Measurements from ENCODE around the gene MC4R.

MC4R gene

DNA sequence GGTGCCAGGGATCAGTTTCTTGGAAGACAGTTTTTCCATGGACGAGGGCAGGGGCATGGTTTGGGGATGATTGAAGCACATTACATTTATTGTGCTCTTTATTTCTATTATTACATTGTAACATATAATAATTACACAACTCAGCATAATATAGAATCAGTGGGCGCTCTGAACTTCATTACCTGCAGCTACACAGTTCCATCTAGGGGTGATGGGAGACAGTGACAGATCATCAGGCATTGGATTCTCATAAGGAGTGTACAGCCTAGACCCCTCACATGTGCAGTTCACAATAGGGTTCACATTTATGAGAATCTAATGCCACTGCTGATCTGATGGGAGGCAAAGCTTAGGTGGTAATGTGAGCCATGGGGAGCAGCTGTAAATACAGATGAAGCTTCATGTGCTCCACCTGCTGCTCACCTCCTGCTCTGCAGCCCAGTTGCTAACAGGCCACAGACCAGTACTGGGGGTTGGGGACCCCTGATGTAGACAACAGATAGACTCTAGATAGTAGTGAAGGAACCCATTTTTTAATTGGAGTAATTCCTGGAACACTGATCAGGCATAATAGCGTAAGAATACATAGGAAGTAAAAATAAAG is 41.5 kb upstream of the MC4R start:
- no peaks in the 10 kb centered on the region for H3K36me3 ChIP-seq (replicated peaks in 1 of 2; ENCODE audit: control insufficient read depth in 2 of 2, insufficient read depth in 2 of 2, low read length in 2 of 2)
- H2BK15ac ChIP-seq (ENCODE audit: low read length) = no peak overlapping the region
- H2AFZ ChIP-seq (ENCODE audit: low read length) = no peak overlapping the region
- no peak overlapping the region for H3K18ac ChIP-seq (ENCODE audit: low read length)
- H3K9ac ChIP-seq (ENCODE audit: low read depth, low read length, poor library complexity) = no peak overlapping the region
- H3K27ac ChIP-seq (replicated peaks; ENCODE audit: low read length) = no peak overlapping the region
- no peak overlapping the region for H3K4ac ChIP-seq (ENCODE audit: low read length)
- H3K27me3 ChIP-seq (ENCODE audit: control insufficient read depth in 3 of 3, insufficient read depth in 3 of 3, low read depth in 1 of 3, low read length in 3 of 3) = no peaks in the 10 kb centered on the region
- no peak overlapping the region for H4K8ac ChIP-seq (ENCODE audit: low read depth, low read length)
- no peak overlapping the region for H3K14ac ChIP-seq (ENCODE audit: low read length)
- H3K9me3 ChIP-seq (replicated peaks in 1 of 2; ENCODE audit: control insufficient read depth in 2 of 2, insufficient read depth in 1 of 2, low read depth in 1 of 2, low read length in 2 of 2) = no peaks in the 10 kb centered on the region
- H3K4me2 ChIP-seq (ENCODE audit: insufficient read depth, low read length, poor library complexity, severe bottlenecking) = no peak overlapping the region
- H2BK5ac ChIP-seq (ENCODE audit: low read length) = no peak overlapping the region
- no peak overlapping the region for H2BK12ac ChIP-seq (ENCODE audit: low read length)
- no peak overlapping the region for H2BK120ac ChIP-seq (ENCODE audit: low read depth, low read length)
- H3K4me1 ChIP-seq (ENCODE audit: control insufficient read depth in 2 of 2, insufficient read depth in 1 of 2, low read depth in 1 of 2, low read length in 2 of 2) = no peaks in the 10 kb centered on the region
- no peak overlapping the region for H2AK5ac ChIP-seq (ENCODE audit: low read depth, low read length)
- no peak overlapping the region for H3K23ac ChIP-seq (ENCODE audit: low read depth, low read length, poor library complexity)
- DNase-seq (ENCODE audit: low spot score) = no peak
- no CpG with 5 or more reads among the region's 3 CpGs for WGBS, 2 donors (ENCODE audit: extremely low coverage in 2 of 2, insufficient read length in 2 of 2, insufficient replicate concordance in 1 of 2)
- no peaks in the 10 kb centered on the region for H3K79me1 ChIP-seq (ENCODE audit: low read depth, low read length)
- no peak overlapping the region for H3K4me3 ChIP-seq (ENCODE audit: low read length in 2 of 2)
- no peak overlapping the region for H4K91ac ChIP-seq (ENCODE audit: low read depth, low read length, poor library complexity)

DNA sequence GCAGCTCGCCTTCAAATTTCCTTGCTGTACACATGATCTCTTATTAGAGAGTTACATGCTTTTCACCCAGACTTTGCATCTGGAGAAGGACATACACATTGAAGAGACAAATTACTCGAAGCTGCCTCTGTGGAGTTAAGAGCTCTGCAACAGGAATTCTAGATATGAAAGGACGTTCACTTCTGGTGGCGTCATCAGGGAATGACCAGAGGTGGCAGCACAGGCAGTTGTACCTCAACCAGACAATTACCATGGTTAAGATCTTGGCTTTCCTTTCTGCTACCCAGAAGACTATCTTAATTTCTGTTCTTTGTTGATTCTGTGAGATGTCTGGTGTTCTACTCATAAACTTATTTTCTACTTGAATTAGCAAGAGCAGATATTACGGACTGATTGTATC is 39.1 kb upstream of the MC4R start:
- no peak for DNase-seq (ENCODE audit: low spot score)
- no CpG with 5 or more reads among the region's 5 CpGs for WGBS, 2 donors (ENCODE audit: extremely low coverage in 2 of 2, insufficient read length in 2 of 2, insufficient replicate concordance in 1 of 2)
- no peak overlapping the region for H4K91ac ChIP-seq (ENCODE audit: low read depth, low read length, poor library complexity)

DNA sequence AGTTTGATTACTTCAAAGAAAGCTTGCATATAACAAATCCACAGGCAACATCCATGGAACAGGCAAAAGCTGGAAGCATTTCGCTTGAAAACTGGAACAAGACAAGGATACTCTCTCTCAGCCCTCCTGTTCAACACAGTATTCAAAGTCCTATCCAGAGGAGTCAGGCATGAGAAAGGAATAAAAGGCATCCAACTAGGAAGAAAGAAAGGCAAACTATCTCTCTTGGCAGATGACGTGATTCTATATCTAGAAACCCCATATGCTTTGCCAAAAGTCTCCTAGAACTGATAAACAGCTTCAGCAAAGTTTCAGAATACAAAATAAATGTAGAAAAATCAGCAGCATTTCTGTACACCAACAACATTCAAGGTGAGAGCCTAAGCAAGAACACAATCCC is 34.1 kb upstream of the MC4R start:
- Histone ChIP-seq H3K9ac (ENCODE audit: low read depth, low read length, poor library complexity) (no peak overlapping the region), H3K79me1 (ENCODE audit: low read depth, low read length) (no peaks in the 10 kb centered on the region), H3K27ac (replicated peaks; ENCODE audit: low read length) (no peak overlapping the region), H3K36me3 (replicated peaks in 1 of 2; ENCODE audit: control insufficient read depth in 2 of 2, insufficient read depth in 2 of 2, low read length in 2 of 2) (no peaks in the 10 kb centered on the region), H3K4me3 (ENCODE audit: low read length in 2 of 2) (no peak overlapping the region), H3K9me3 (replicated peaks in 1 of 2; ENCODE audit: control insufficient read depth in 2 of 2, insufficient read depth in 1 of 2, low read depth in 1 of 2, low read length in 2 of 2) (no peaks in the 10 kb centered on the region), H3K4me2 (ENCODE audit: insufficient read depth, low read length, poor library complexity, severe bottlenecking) (no peak overlapping the region), H2BK12ac (ENCODE audit: low read length) (no peak overlapping the region), H3K4ac (ENCODE audit: low read length) (no peak overlapping the region), H2BK5ac (ENCODE audit: low read length) (no peak overlapping the region), H2AK5ac (ENCODE audit: low read depth, low read length) (no peak overlapping the region), H3K27me3 (ENCODE audit: control insufficient read depth in 3 of 3, insufficient read depth in 3 of 3, low read depth in 1 of 3, low read length in 3 of 3) (no peaks in the 10 kb centered on the region), H2BK15ac (ENCODE audit: low read length) (no peak overlapping the region), H4K91ac (ENCODE audit: low read depth, low read length, poor library complexity) (no peak overlapping the region), H3K14ac (ENCODE audit: low read length) (no peak overlapping the region), H3K23ac (ENCODE audit: low read depth, low read length, poor library complexity) (no peak overlapping the region), H3K4me1 (ENCODE audit: control insufficient read depth in 2 of 2, insufficient read depth in 1 of 2, low read depth in 1 of 2, low read length in 2 of 2) (no peaks in the 10 kb centered on the region), H3K18ac (ENCODE audit: low read length) (no peak overlapping the region), H4K8ac (ENCODE audit: low read depth, low read length) (no peak overlapping the region), H2AFZ (ENCODE audit: low read length) (no peak overlapping the region), H2BK120ac (ENCODE audit: low read depth, low read length) (no peak overlapping the region)
- no peak for DNase-seq (ENCODE audit: low spot score)
- no CpG with 5 or more reads among the region's 2 CpGs for WGBS, 2 donors (ENCODE audit: extremely low coverage in 2 of 2, insufficient read length in 2 of 2, insufficient replicate concordance in 1 of 2)

More for the DNA sequence above, 39.1 kb upstream of the MC4R start:
- no peaks in the 10 kb centered on the region for H3K27me3 ChIP-seq (ENCODE audit: control insufficient read depth in 3 of 3, insufficient read depth in 3 of 3, low read depth in 1 of 3, low read length in 3 of 3)
- no peaks in the 10 kb centered on the region for H3K36me3 ChIP-seq (replicated peaks in 1 of 2; ENCODE audit: control insufficient read depth in 2 of 2, insufficient read depth in 2 of 2, low read length in 2 of 2)
- H3K4me1 ChIP-seq (ENCODE audit: control insufficient read depth in 2 of 2, insufficient read depth in 1 of 2, low read depth in 1 of 2, low read length in 2 of 2) = no peaks in the 10 kb centered on the region
- no peak overlapping the region for H2BK15ac ChIP-seq (ENCODE audit: low read length)
- H3K9me3 ChIP-seq (replicated peaks in 1 of 2; ENCODE audit: control insufficient read depth in 2 of 2, insufficient read depth in 1 of 2, low read depth in 1 of 2, low read length in 2 of 2) = no peaks in the 10 kb centered on the region
- H3K79me1 ChIP-seq (ENCODE audit: low read depth, low read length) = no peaks in the 10 kb centered on the region
- no peak overlapping the region for H3K27ac ChIP-seq (replicated peaks; ENCODE audit: low read length)
- H4K8ac ChIP-seq (ENCODE audit: low read depth, low read length) = no peak overlapping the region
- H3K9ac ChIP-seq (ENCODE audit: low read depth, low read length, poor library complexity) = no peak overlapping the region
- H3K18ac ChIP-seq (ENCODE audit: low read length) = no peak overlapping the region
- H3K14ac ChIP-seq (ENCODE audit: low read length) = no peak overlapping the region
- no peak overlapping the region for H2BK120ac ChIP-seq (ENCODE audit: low read depth, low read length)
- H3K4me2 ChIP-seq (ENCODE audit: insufficient read depth, low read length, poor library complexity, severe bottlenecking) = no peak overlapping the region
- H2AFZ ChIP-seq (ENCODE audit: low read length) = no peak overlapping the region
- no peak overlapping the region for H3K23ac ChIP-seq (ENCODE audit: low read depth, low read length, poor library complexity)
- no peak overlapping the region for H3K4me3 ChIP-seq (ENCODE audit: low read length in 2 of 2)
- no peak overlapping the region for H3K4ac ChIP-seq (ENCODE audit: low read length)
- H2AK5ac ChIP-seq (ENCODE audit: low read depth, low read length) = no peak overlapping the region
- H2BK5ac ChIP-seq (ENCODE audit: low read length) = no peak overlapping the region
- H2BK12ac ChIP-seq (ENCODE audit: low read length) = no peak overlapping the region

DNA sequence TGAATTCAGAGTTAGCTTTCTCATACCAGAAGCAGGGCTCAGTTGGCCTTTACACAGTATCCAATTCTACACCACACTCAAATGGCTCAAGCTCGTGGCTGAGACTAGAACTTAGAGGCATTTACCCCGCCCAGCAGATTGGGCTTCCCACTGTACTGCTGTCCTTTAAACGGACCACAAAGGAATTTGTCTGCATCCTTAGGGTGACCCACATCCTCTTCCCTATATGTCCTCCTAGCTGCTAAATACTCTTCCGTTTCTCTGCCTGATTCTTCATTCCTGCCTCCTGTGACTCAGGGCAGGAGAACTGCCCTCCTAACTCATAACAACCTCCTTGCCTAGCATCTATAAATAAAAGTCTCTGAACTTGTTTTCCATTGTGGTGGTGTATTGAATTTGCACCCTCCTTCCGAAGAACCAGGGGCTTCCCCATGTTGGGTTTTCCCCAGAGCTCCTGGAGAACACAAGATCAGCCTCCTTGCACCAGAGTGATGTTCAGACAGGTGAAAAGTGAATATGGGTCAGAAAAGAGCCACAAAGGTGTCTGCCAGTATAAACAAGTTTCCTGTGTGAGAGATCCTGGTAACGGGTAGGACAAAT is 32.0 kb upstream of the MC4R start:
- Histone ChIP-seq H2BK5ac (ENCODE audit: low read length) (no peak overlapping the region), H3K27ac (replicated peaks; ENCODE audit: low read length) (no peak overlapping the region), H3K79me1 (ENCODE audit: low read depth, low read length) (no peaks in the 10 kb centered on the region), H2BK12ac (ENCODE audit: low read length) (no peak overlapping the region), H4K91ac (ENCODE audit: low read depth, low read length, poor library complexity) (no peak overlapping the region), H2BK120ac (ENCODE audit: low read depth, low read length) (no peak overlapping the region), H4K8ac (ENCODE audit: low read depth, low read length) (no peak overlapping the region), H2BK15ac (ENCODE audit: low read length) (no peak overlapping the region), H3K14ac (ENCODE audit: low read length) (no peak overlapping the region), H3K36me3 (replicated peaks in 1 of 2; ENCODE audit: control insufficient read depth in 2 of 2, insufficient read depth in 2 of 2, low read length in 2 of 2) (no peaks in the 10 kb centered on the region), H3K27me3 (ENCODE audit: control insufficient read depth in 3 of 3, insufficient read depth in 3 of 3, low read depth in 1 of 3, low read length in 3 of 3) (no peaks in the 10 kb centered on the region), H3K4ac (ENCODE audit: low read length) (no peak overlapping the region), H3K18ac (ENCODE audit: low read length) (no peak overlapping the region), H3K4me1 (ENCODE audit: control insufficient read depth in 2 of 2, insufficient read depth in 1 of 2, low read depth in 1 of 2, low read length in 2 of 2) (no peaks in the 10 kb centered on the region), H3K4me2 (ENCODE audit: insufficient read depth, low read length, poor library complexity, severe bottlenecking) (no peak overlapping the region), H3K9me3 (replicated peaks in 1 of 2; ENCODE audit: control insufficient read depth in 2 of 2, insufficient read depth in 1 of 2, low read depth in 1 of 2, low read length in 2 of 2) (no peaks in the 10 kb centered on the region), H3K23ac (ENCODE audit: low read depth, low read length, poor library complexity) (no peak overlapping the region), H2AFZ (ENCODE audit: low read length) (no peak overlapping the region), H3K9ac (ENCODE audit: low read depth, low read length, poor library complexity) (no peak overlapping the region), H2AK5ac (ENCODE audit: low read depth, low read length) (no peak overlapping the region), H3K4me3 (ENCODE audit: low read length in 2 of 2) (no peak overlapping the region)
- no CpG with 5 or more reads among the region's 6 CpGs for WGBS, 2 donors (ENCODE audit: extremely low coverage in 2 of 2, insufficient read length in 2 of 2, insufficient replicate concordance in 1 of 2)
- no peak for DNase-seq (ENCODE audit: low spot score)

Data from neuronal stem cell (in vitro differentiated cells).